ENCODE data around the gene OR2L13. TPM values are rescaled to one million over a fixed set of nuclear protein-coding genes. Genes with fewer than 3 reads are reported as not detected.

OR2L13 gene
- polyA plus RNA-seq, 1 experiment: not detected

DNA sequence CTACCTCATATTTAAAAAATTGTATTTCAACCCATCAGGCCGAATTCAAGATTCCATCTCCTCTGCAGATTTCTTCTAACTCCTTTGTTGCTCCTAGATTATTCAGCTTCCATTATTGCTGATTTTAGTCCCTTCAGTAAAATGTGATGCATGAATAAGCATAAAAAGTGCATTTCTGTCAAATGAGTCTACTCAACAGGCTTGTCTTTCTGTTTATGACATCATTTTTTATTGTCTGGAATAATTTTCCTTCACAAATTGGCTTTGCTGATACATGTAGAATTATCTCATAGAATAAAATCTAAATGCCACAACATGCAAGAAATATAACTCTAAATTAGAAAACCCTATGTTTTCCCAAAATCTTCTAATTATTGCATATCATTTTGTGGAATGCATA is 48.3 kb downstream of the OR2L13 start:
- Histone ChIP-seq H3K27ac (ENCODE audit: low read depth, low read length) (no peak overlapping the region), H3K27me3 (ENCODE audit: control insufficient read depth, insufficient read depth, low read length) (no peaks in the 10 kb centered on the region), H3K4me3 (ENCODE audit: low read depth, low read length) (no peak overlapping the region), H3K9me3 (ENCODE audit: control insufficient read depth, insufficient read depth, low read length) (peaks cover 4% of the 10 kb centered on the region; the same call in 1 of the 2 replicates)
- TF ChIP-seq, protein P1, sequence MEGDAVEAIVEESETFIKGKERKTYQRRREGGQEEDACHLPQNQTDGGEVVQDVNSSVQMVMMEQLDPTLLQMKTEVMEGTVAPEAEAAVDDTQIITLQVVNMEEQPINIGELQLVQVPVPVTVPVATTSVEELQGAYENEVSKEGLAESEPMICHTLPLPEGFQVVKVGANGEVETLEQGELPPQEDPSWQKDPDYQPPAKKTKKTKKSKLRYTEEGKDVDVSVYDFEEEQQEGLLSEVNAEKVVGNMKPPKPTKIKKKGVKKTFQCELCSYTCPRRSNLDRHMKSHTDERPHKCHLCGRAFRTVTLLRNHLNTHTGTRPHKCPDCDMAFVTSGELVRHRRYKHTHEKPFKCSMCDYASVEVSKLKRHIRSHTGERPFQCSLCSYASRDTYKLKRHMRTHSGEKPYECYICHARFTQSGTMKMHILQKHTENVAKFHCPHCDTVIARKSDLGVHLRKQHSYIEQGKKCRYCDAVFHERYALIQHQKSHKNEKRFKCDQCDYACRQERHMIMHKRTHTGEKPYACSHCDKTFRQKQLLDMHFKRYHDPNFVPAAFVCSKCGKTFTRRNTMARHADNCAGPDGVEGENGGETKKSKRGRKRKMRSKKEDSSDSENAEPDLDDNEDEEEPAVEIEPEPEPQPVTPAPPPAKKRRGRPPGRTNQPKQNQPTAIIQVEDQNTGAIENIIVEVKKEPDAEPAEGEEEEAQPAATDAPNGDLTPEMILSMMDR (IDR thresholded peaks at IDR 0.05; ENCODE audit: low read depth, low read length): no peak
- DNase-seq (ENCODE audit: low read depth, low spot score): no peak
- ChIA-PET CTCF (no interaction called here), POLR2A (no interaction called here)

DNA sequence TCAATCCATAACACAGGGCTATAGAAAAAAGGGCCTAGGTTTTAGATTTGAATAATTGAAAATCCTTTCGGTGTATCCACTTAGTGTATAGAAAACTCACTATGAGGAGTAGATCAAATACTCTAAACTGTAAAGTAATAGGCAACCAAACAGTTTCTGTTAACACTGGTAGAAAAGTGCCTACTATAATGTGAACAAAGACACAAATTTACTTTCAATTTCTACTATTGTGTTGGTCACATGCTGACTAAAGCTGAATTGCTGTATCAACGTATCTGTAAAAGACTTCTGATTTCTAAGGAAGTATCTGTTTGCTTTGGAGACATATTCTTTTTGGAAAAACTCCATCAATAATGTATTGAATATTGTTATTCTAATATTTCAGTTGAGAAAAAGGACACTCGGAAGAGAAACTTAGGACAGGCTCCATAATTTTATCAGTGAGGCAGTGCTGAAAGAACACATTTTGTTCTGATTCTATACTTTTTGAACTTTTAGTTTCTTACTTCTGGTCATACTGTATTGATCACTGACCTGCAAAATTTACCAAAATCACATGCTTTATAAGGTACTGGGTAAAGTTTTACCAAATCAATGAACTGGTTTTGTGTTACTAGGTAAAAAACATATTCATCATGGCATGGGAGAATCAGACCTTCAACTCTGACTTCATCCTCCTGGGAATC is 49.7 kb downstream of the OR2L13 start, which contains the start of gene OR2M5:
TSS of gene OR2M5 (plus strand) at position 636 of the 686 bp plus-strand sequence. CDS start at position 636, 0 bp downstream.
- CTCF ChIA-PET: no interaction called here

More for the DNA sequence above, 49.7 kb downstream of the OR2L13 start, which contains the start of gene OR2M5:
- Histone ChIP-seq H3K4me3 (ENCODE audit: low read depth, low read length) (no peak within 1 kb of the TSS), H3K27ac (ENCODE audit: low read depth, low read length) (no peak within 1 kb of the TSS), H3K9me3 (ENCODE audit: control insufficient read depth, insufficient read depth, low read length) (peaks cover 4% of the 10 kb centered on the region; the same call in 1 of the 2 replicates), H3K27me3 (ENCODE audit: control insufficient read depth, insufficient read depth, low read length) (no peaks in the 10 kb centered on the region)
- DNase-seq (ENCODE audit: low read depth, low spot score): no peak
- POLR2A ChIA-PET: no interaction called here
- TF ChIP-seq, protein P1 (IDR thresholded peaks at IDR 0.05; ENCODE audit: low read depth, low read length): no peak

Small RNA genes within 50 kb of the gene (small RNA-seq; reads per million reads assigned to genes)
- not detected for gene RF00019 (ENCODE audit: insufficient read length, low read depth)

Other genes starting within 250 kb of the OR2L13 start
- gene TRIM58, start 238.0 kb upstream of the OR2L13 start, polyA plus RNA-seq (2011; rRNA removed): 0.09 and 0.10 TPM in 2 replicates
- gene OR2W3, start 199.6 kb upstream of the OR2L13 start, polyA plus RNA-seq (2011; rRNA removed): 0.10 TPM in 1 of 2 replicates, not detected in the other
- not detected in 2 replicates for gene OR2T8, start 174.9 kb upstream of the OR2L13 start, polyA plus RNA-seq (2011; rRNA removed)
- not detected in 2 replicates for gene OR2AJ1, start 170.3 kb upstream of the OR2L13 start, polyA plus RNA-seq (2011; rRNA removed)
- not detected in 2 replicates for gene OR2L8, start 146.3 kb upstream of the OR2L13 start, polyA plus RNA-seq (2011; rRNA removed)
- gene OR2AK2, start 130.0 kb upstream of the OR2L13 start, polyA plus RNA-seq (2011; rRNA removed): not detected in 2 replicates
- not detected in 2 replicates for gene OR2L5, start 81.5 kb upstream of the OR2L13 start, polyA plus RNA-seq (2011; rRNA removed)
- not detected in 2 replicates for gene OR2L2, start 65.1 kb upstream of the OR2L13 start, polyA plus RNA-seq (2011; rRNA removed)
- not detected in 2 replicates for gene OR2L3, start 48.3 kb upstream of the OR2L13 start, polyA plus RNA-seq (2011; rRNA removed)
- gene OR2M5, start 50.0 kb downstream of the OR2L13 start, polyA plus RNA-seq (2011; rRNA removed): not detected in 2 replicates
- not detected in 2 replicates for gene OR2M2, start 79.6 kb downstream of the OR2L13 start, polyA plus RNA-seq (2011; rRNA removed)
- not detected in 2 replicates for gene OR2M3, start 102.1 kb downstream of the OR2L13 start, polyA plus RNA-seq (2011; rRNA removed)
- gene OR2M4, start 136.2 kb downstream of the OR2L13 start, polyA plus RNA-seq (2011; rRNA removed): not detected in 2 replicates
- not detected in 2 replicates for gene OR2T33, start 182.8 kb downstream of the OR2L13 start, polyA plus RNA-seq (2011; rRNA removed)
- not detected in 2 replicates for gene OR2T12, start 208.2 kb downstream of the OR2L13 start, polyA plus RNA-seq (2011; rRNA removed)
- gene OR2M7, start 229.4 kb downstream of the OR2L13 start, polyA plus RNA-seq (2011; rRNA removed): not detected in 2 replicates